Endothelial cell of umbilical vein (primary cell): ENCODE results near the gene C4A. TPM values are rescaled to one million over a fixed set of nuclear protein-coding genes. Genes with fewer than 3 reads are reported as not detected.

ENCODE experiments used
- BruUV-seq: library from RNA; stranded (reverse); fragments of 400-500 nt; replicated peaks from 2 replicates; lab custom pipeline; 2021; lab: Mats Ljungman, UMichigan
- CTCF ChIA-PET: fragments of 300-600, 350-600 bp; sonication (Branson Sonifier 250); formaldehyde crosslinking; loops from one replicate; lab custom pipeline; 2021; ENCODE audit warnings: antibody characterized with exemption, inconsistent platforms; lab: Charles Lee
- POLR2A ChIA-PET: fragments of 300-600, 350-600 bp; sonication (Branson Sonifier 250); formaldehyde crosslinking; loops from one replicate; lab custom pipeline; 2021; ENCODE audit warnings: antibody characterized with exemption, inconsistent platforms; lab: Charles Lee
- DNase-seq: peaks from one replicate; pipeline ENCODE4 v3.0.0-alpha.2; 2011; ENCODE audit warnings: low read depth, low spot score
- FAIRE-seq: peaks from 2 replicates; lab custom pipeline; 2011; peaks lifted over from hg19 to GRCh38; lab: Jason Lieb, UNC
- H2AFZ ChIP-seq: 2 replicates; pipeline ENCODE4 v1.6.0; 2012; ENCODE audit warnings: low read depth, low read length, control low read depth, inconsistent platforms
- H3K27ac ChIP-seq: 2 replicates; pipeline ENCODE4 v1.5.1; 2011; ENCODE audit warnings: low read depth, mild to moderate bottlenecking, control low read depth, low read length, moderate library complexity; ENCODE audit not compliant: insufficient read depth
- H3K27me3 ChIP-seq, 2 experiments: 2 replicates each; pipeline versions ENCODE4 v1.6.0 to v1.6.1; 2011; ENCODE audit warnings: low read length in 2 of 2, mixed read lengths in 1 of 2; ENCODE audit not compliant: control insufficient read depth in 2 of 2, insufficient read depth in 2 of 2
- H3K36me3 ChIP-seq, 2 experiments: 2 replicates in 1 of 2; 3 replicates in 1 of 2; pipeline ENCODE4 v1.5.1; 2011; ENCODE audit warnings: low read length in 2 of 2, mild to moderate bottlenecking in 1 of 2, moderate library complexity in 1 of 2; ENCODE audit not compliant: control insufficient read depth in 2 of 2, insufficient read depth in 2 of 2; ENCODE audit errors: extremely low read depth in 1 of 2
- H3K4me1 ChIP-seq: 3 replicates; pipeline ENCODE4 v1.5.1; 2011; ENCODE audit warnings: mild to moderate bottlenecking, low read length; ENCODE audit not compliant: control insufficient read depth, insufficient read depth; ENCODE audit errors: extremely low read depth
- H3K4me2 ChIP-seq: 2 replicates; pipeline ENCODE4 v1.6.1; 2011; ENCODE audit warnings: low read length, control low read depth, mixed read lengths; ENCODE audit not compliant: insufficient read depth
- H3K4me3 ChIP-seq, 3 experiments: fragments of 200-600 bp in 1 of 3; sonication (generic), shearing (Covaris generic) in 1 of 3; replicated peaks in 1 of 3; 2 replicates each; pipeline ENCODE4 v1.5.1; 2011 to 2016; ENCODE audit warnings: control low read depth in 3 of 3, low read length in 3 of 3, mild to moderate bottlenecking in 2 of 3, inconsistent platforms in 1 of 3, low read depth in 1 of 3, moderate library complexity in 1 of 3; ENCODE audit not compliant: insufficient read depth in 1 of 3
- H3K79me2 ChIP-seq: 2 replicates; pipeline ENCODE4 v1.6.0; 2012; ENCODE audit warnings: low read length, inconsistent platforms; ENCODE audit not compliant: control insufficient read depth, insufficient read depth
- H3K9ac ChIP-seq: replicated peaks from 2 replicates; pipeline ENCODE3; 2011; ENCODE audit warnings: low read length, control low read depth; ENCODE audit not compliant: insufficient read depth; ENCODE audit errors: extremely low read depth
- H3K9me1 ChIP-seq: replicated peaks from 3 replicates; pipeline ENCODE4 v1.6.0; 2011; ENCODE audit warnings: mild to moderate bottlenecking, low read length; ENCODE audit not compliant: control insufficient read depth, insufficient read depth; ENCODE audit errors: extremely low read depth
- H3K9me3 ChIP-seq: replicated peaks from 2 replicates; pipeline ENCODE4 v1.5.1; 2012; ENCODE audit warnings: low read length, inconsistent platforms; ENCODE audit not compliant: control insufficient read depth, insufficient read depth
- H4K20me1 ChIP-seq: replicated peaks from 2 replicates; pipeline ENCODE3; 2011; ENCODE audit warnings: mild to moderate bottlenecking, low read length; ENCODE audit not compliant: control insufficient read depth, insufficient read depth; ENCODE audit errors: extremely low read depth
- CTCF ChIP-seq, 2 donors: IDR thresholded peaks; 1 replicate in 1 of 2; 2 replicates in 1 of 2; pipeline ENCODE4 v1.5.1; 2011; ENCODE audit warnings: low read length in 2 of 2, mild to moderate bottlenecking in 2 of 2, moderate library complexity in 2 of 2, control low read depth in 1 of 2, inconsistent platforms in 1 of 2, low read depth in 1 of 2; ENCODE audit not compliant: insufficient read depth in 1 of 2; ENCODE audit errors: extremely low read depth in 1 of 2
- EZH2 ChIP-seq: IDR thresholded peaks from 2 replicates; pipeline ENCODE4 v1.6.1; 2012; ENCODE audit warnings: borderline replicate concordance, low read depth, mild to moderate bottlenecking, moderate library complexity, low read length, inconsistent platforms; ENCODE audit not compliant: severe bottlenecking
- FOS ChIP-seq: IDR thresholded peaks from 2 replicates; pipeline ENCODE4 v1.6.1; 2011; ENCODE audit warnings: mild to moderate bottlenecking, low read length, moderate library complexity, borderline replicate concordance; ENCODE audit not compliant: insufficient read depth
- GATA2 ChIP-seq: IDR thresholded peaks from 2 replicates; pipeline ENCODE4 v1.7.0; 2011; ENCODE audit warnings: low read depth, mild to moderate bottlenecking, moderate library complexity, mixed read lengths, low read length; ENCODE audit not compliant: insufficient read length, insufficient read depth
- JUN ChIP-seq: IDR thresholded peaks from 2 replicates; pipeline ENCODE4 v1.6.1; 2011; ENCODE audit warnings: borderline replicate concordance, low read depth; ENCODE audit not compliant: insufficient read length, insufficient read depth
- MAX ChIP-seq: IDR thresholded peaks from 2 replicates; pipeline ENCODE4 v1.6.1; 2011; ENCODE audit not compliant: insufficient read depth, insufficient read length
- MYC ChIP-seq: IDR thresholded peaks from one replicate; pipeline ENCODE4 v1.6.1; 2011; ENCODE audit warnings: mild to moderate bottlenecking, low read depth, low read length
- POLR2A ChIP-seq: IDR thresholded peaks from 2 replicates; pipeline ENCODE4 v1.6.1; 2012; ENCODE audit warnings: low read depth, mild to moderate bottlenecking, control low read depth, low read length
- POLR2AphosphoS5 ChIP-seq: IDR thresholded peaks from 2 replicates; pipeline ENCODE4 v1.6.1; 2012; ENCODE audit warnings: low read depth, mild to moderate bottlenecking, control low read depth, low read length, moderate library complexity; ENCODE audit not compliant: insufficient read depth
- dilution Hi-C: fragments of 300-500 bp; cut with MboI; formaldehyde crosslinking; loops from one replicate; pipeline ENCODE4 v1.15.0; 2019; ENCODE audit warnings: low sequenced_read_pairs; ENCODE audit not compliant: extremely low pct_ligation_motif_present
- intact Hi-C: fragments of 100-400 bp; cut with micrococcal nuclease; formaldehyde crosslinking; loops from one replicate; pipeline ENCODE4 v1.10.0; 2022
- polyA plus RNA-seq, 4 experiments: library from polyadenylated mRNA; depleted of rRNA in 3 of 4; stranded (reverse) in 3 of 4; unstranded in 1 of 4; fragments of >200 nt; gene quantifications; 2 replicates each; pipeline versions ENCODE4 v1.2.1 to v1.2.3, GENCODE V29; 2011 to 2012; ENCODE audit warnings: missing spikeins in 1 of 4
- total RNA-seq: library from RNA; stranded (reverse); gene quantifications from 2 replicates; pipeline ENCODE4 v1.2.3, GENCODE V29; 2021

The C4A gene
- total and polyA plus RNA-seq, 2 donors (not counting 3 experiments of a cell fraction or from before 2014, with no cell fraction given), result 5.2 to 5.7 TPM

- Histone ChIP-seq H3K36me3 (peaks cover 9 to 48% of the 10 kb centered on the region in 2 experiments), H3K9ac (no peak overlapping the region), H3K27me3 (no peaks in the 10 kb centered on the region), H4K20me1 (no peaks in the 10 kb centered on the region), H2AFZ (no peak overlapping the region), H3K27ac (no peak overlapping the region), H3K9me3 (no peaks in the 10 kb centered on the region), H3K79me2 (peaks cover 20% of the 10 kb centered on the region), H3K4me3 (no peak overlapping the region), H3K4me2 (no peak overlapping the region), H3K9me1 (no peaks in the 10 kb centered on the region), H3K4me1 (peaks cover 12% of the 10 kb centered on the region)
- ChIA-PET CTCF (no interaction called here), POLR2A (no interaction called here)
- intact Hi-C loops, result no loop called here
- DNase-seq (no peak), FAIRE-seq (no peak)
- dilution Hi-C loops, result no loop called here
- no TSS peak for BruUV-seq
- TF ChIP-seq POLR2A (no peak), POLR2AphosphoS5 (no peak)
These were observed 13.9 kb upstream of the C4A start for GRCh38 chr6:31967926-31968320.

- Histone ChIP-seq H3K9ac (no peak overlapping the region), H3K36me3 (peaks cover 9 to 46% of the 10 kb centered on the region in 2 experiments), H3K79me2 (peaks cover 24% of the 10 kb centered on the region), H2AFZ (no peak overlapping the region), H4K20me1 (no peaks in the 10 kb centered on the region), H3K27me3 (no peaks in the 10 kb centered on the region), H3K9me1 (no peaks in the 10 kb centered on the region), H3K9me3 (no peaks in the 10 kb centered on the region), H3K4me2 (no peak overlapping the region), H3K4me3 (no peak overlapping the region), H3K4me1 (peaks cover 16% of the 10 kb centered on the region), H3K27ac (no peak overlapping the region)
- CTCF ChIA-PET, result no interaction called here
- TF ChIP-seq EZH2, result no peak
- TF ChIP-seq GATA2, result no peak
- no peak for TF ChIP-seq MYC
- TF ChIP-seq JUN, result no peak
- TF ChIP-seq POLR2A, result no peak
- TF ChIP-seq CTCF (IDR thresholded peaks at IDR 0.05; ENCODE audit: extremely low read depth in 1 of 2, insufficient read depth in 1 of 2, low read depth in 1 of 2, low read length in 2 of 2), result no peak
- TF ChIP-seq MAX, result no peak
- no peak for TF ChIP-seq POLR2AphosphoS5
- no peak for TF ChIP-seq FOS
- FAIRE-seq (no peak), DNase-seq (no peak)
- POLR2A ChIA-PET, result no interaction called here
- BruUV-seq, result no TSS peak
- dilution Hi-C loops, result no loop called here
- intact Hi-C loops, result no loop called here
These were observed 13.5 kb upstream of the C4A start for GRCh38 chr6:31968326-31968725.
